H9 (cell line): ENCODE measurements around the gene GHRHR. TPM values are rescaled to one million over a fixed set of nuclear protein-coding genes. Genes with fewer than 3 reads are reported as not detected.

ENCODE experiments used
- DNase-seq: peaks from one replicate; pipeline ENCODE4 v3.0.0-alpha.2; 2017
- H2AFZ ChIP-seq: one replicate; pipeline ENCODE4 v1.6.1; 2013; ENCODE audit warnings: mild to moderate bottlenecking, low read length, control low read depth, moderate library complexity
- H2AK5ac ChIP-seq: 2 replicates; pipeline ENCODE4 v1.6.1; 2013; ENCODE audit warnings: low read length, control low read depth, mixed read lengths; ENCODE audit not compliant: insufficient read length
- H2BK120ac ChIP-seq: one replicate; pipeline ENCODE4 v1.6.1; 2013; ENCODE audit warnings: low read depth, mild to moderate bottlenecking, low read length, control low read depth, inconsistent platforms; ENCODE audit not compliant: poor library complexity, severe bottlenecking
- H2BK12ac ChIP-seq: 2 replicates; pipeline ENCODE4 v1.6.1; 2013; ENCODE audit warnings: low read length, control low read depth, mixed read lengths, low read depth; ENCODE audit not compliant: insufficient read length
- H2BK15ac ChIP-seq: 2 replicates; pipeline ENCODE4 v1.6.1; 2013; ENCODE audit warnings: low read depth, low read length, control low read depth
- H2BK20ac ChIP-seq: one replicate; pipeline ENCODE4 v1.6.1; 2013; ENCODE audit warnings: low read depth, mild to moderate bottlenecking, low read length, control low read depth, inconsistent platforms; ENCODE audit not compliant: poor library complexity, severe bottlenecking
- H2BK5ac ChIP-seq: 2 replicates; pipeline ENCODE4 v1.6.1; 2013; ENCODE audit warnings: low read length, control low read depth, mixed read lengths; ENCODE audit not compliant: insufficient read length
- H3K14ac ChIP-seq: 2 replicates; pipeline ENCODE4 v1.6.1; 2013; ENCODE audit warnings: low read length, control low read depth; ENCODE audit not compliant: insufficient read depth
- H3K18ac ChIP-seq: 2 replicates; pipeline ENCODE4 v1.6.1; 2013; ENCODE audit warnings: low read depth, mild to moderate bottlenecking, mixed read lengths, low read length, control low read depth; ENCODE audit not compliant: insufficient read length
- H3K23ac ChIP-seq: 2 replicates; pipeline ENCODE4 v1.6.1; 2013; ENCODE audit warnings: low read length, control low read depth, mixed read lengths, low read depth; ENCODE audit not compliant: insufficient read length
- H3K23me2 ChIP-seq: 2 replicates; pipeline ENCODE4 v1.6.1; 2013; ENCODE audit warnings: low read depth, mild to moderate bottlenecking, mixed read lengths, low read length, control low read depth; ENCODE audit not compliant: insufficient read length, poor library complexity, severe bottlenecking
- H3K27ac ChIP-seq: 2 replicates; pipeline ENCODE4 v1.5.1; 2013; ENCODE audit warnings: low read length, control low read depth, mixed read lengths, low read depth; ENCODE audit not compliant: insufficient read length
- H3K27me3 ChIP-seq: 2 replicates; pipeline ENCODE4 v1.6.1; 2013; ENCODE audit warnings: low read length, control low read depth, inconsistent platforms; ENCODE audit not compliant: insufficient read depth
- H3K4ac ChIP-seq: 2 replicates; pipeline ENCODE4 v1.6.1; 2013; ENCODE audit warnings: low read depth, mild to moderate bottlenecking, control low read depth, inconsistent platforms, low read length, moderate library complexity
- H3K4me1 ChIP-seq: 2 replicates; pipeline ENCODE4 v1.6.1; 2013; ENCODE audit warnings: low read length, control low read depth, inconsistent platforms; ENCODE audit not compliant: insufficient read depth
- H3K4me2 ChIP-seq: 2 replicates; pipeline ENCODE4 v1.6.1; 2013; ENCODE audit warnings: low read length, control low read depth, mixed read lengths; ENCODE audit not compliant: insufficient read length, insufficient read depth
- H3K56ac ChIP-seq: 2 replicates; pipeline ENCODE4 v1.6.1; 2013; ENCODE audit warnings: low read depth, mild to moderate bottlenecking, mixed read lengths, low read length, control low read depth; ENCODE audit not compliant: insufficient read length
- H3K79me1 ChIP-seq: 2 replicates; pipeline ENCODE4 v1.6.1; 2013; ENCODE audit warnings: low read depth, mild to moderate bottlenecking, moderate library complexity, low read length, control low read depth, inconsistent platforms; ENCODE audit not compliant: insufficient read depth, poor library complexity, severe bottlenecking
- H3K79me2 ChIP-seq: 2 replicates; pipeline ENCODE4 v1.6.1; 2013; ENCODE audit warnings: low read length, control low read depth, inconsistent platforms; ENCODE audit not compliant: insufficient read depth
- H3K9ac ChIP-seq: 2 replicates; pipeline ENCODE4 v1.6.1; 2013; ENCODE audit warnings: low read length, control low read depth, mixed read lengths; ENCODE audit not compliant: insufficient read length; ENCODE audit errors: extremely low read depth
- H3K9me3 ChIP-seq: one replicate; pipeline ENCODE4 v1.6.1; 2013; ENCODE audit warnings: low read depth, low read length, inconsistent platforms; ENCODE audit not compliant: control insufficient read depth
- H3T11ph ChIP-seq: one replicate; pipeline ENCODE4 v1.6.1; 2013; ENCODE audit warnings: mild to moderate bottlenecking, low read length, control low read depth, inconsistent platforms
- H4K20me1 ChIP-seq: one replicate; pipeline ENCODE4 v1.6.1; 2013; ENCODE audit not compliant: control insufficient read depth, insufficient read length, insufficient read depth
- H4K5ac ChIP-seq: 2 replicates; pipeline ENCODE4 v1.6.1; 2013; ENCODE audit warnings: low read depth, mild to moderate bottlenecking, mixed read lengths, low read length, control low read depth; ENCODE audit not compliant: insufficient read length
- H4K8ac ChIP-seq: replicated peaks from 2 replicates; pipeline ENCODE4 v1.6.1; 2013; ENCODE audit warnings: low read length, control low read depth, mixed read lengths, low read depth; ENCODE audit not compliant: insufficient read length
- H4K91ac ChIP-seq: 2 replicates; pipeline ENCODE4 v1.6.1; 2013; ENCODE audit warnings: low read depth, mild to moderate bottlenecking, moderate library complexity, mixed read lengths, low read length, control low read depth; ENCODE audit not compliant: insufficient read length
- H3K27ac Mint-ChIP-seq, 3 experiments: 2 replicates in 2 of 3; 3 replicates in 1 of 3; pipeline ENCODE4 v1.8.0; 2020 to 2021; ENCODE audit warnings: mixed read lengths in 3 of 3, mild to moderate bottlenecking in 1 of 3, moderate library complexity in 1 of 3
- H3K27me3 Mint-ChIP-seq: 2 replicates; pipeline ENCODE4 v1.8.0; 2021; ENCODE audit warnings: low read depth, mild to moderate bottlenecking, moderate library complexity, mixed read lengths
- H3K36me3 Mint-ChIP-seq, 3 experiments: 2 replicates in 2 of 3; 3 replicates in 1 of 3; pipeline ENCODE4 v1.8.0; 2020 to 2021; ENCODE audit warnings: low read depth in 3 of 3, mixed read lengths in 3 of 3; ENCODE audit not compliant: insufficient read depth in 1 of 3
- H3K4me1 Mint-ChIP-seq, 2 experiments: 2 replicates each; pipeline ENCODE4 v1.8.0; 2020; ENCODE audit warnings: mixed read lengths in 2 of 2
- H3K4me3 Mint-ChIP-seq, 2 experiments: 2 replicates in 1 of 2; 3 replicates in 1 of 2; pipeline ENCODE4 v1.8.0; 2020 to 2021; ENCODE audit warnings: mild to moderate bottlenecking in 2 of 2, mixed read lengths in 2 of 2, moderate library complexity in 1 of 2
- H3K9me3 Mint-ChIP-seq, 2 experiments: 2 replicates in 1 of 2; 3 replicates in 1 of 2; pipeline ENCODE4 v1.8.0; 2020; ENCODE audit warnings: mild to moderate bottlenecking in 2 of 2, mixed read lengths in 2 of 2, moderate library complexity in 1 of 2
- WGBS: extraction: QIAGEN DNeasy Blood & Tissue Kit; methylation state at CpG from one replicate; pipeline ENCODE4 v1.1.7; 2013; ENCODE audit warnings: missing lambda C conversion rate, low lambda C conversion rate, mixed read lengths; ENCODE audit not compliant: insufficient read length; ENCODE audit errors: extremely low coverage; 5-methylcytosine and 5-hydroxymethylcytosine counted together
- total RNA-seq: library from RNA; stranded (reverse); gene quantifications from 2 replicates; pipeline ENCODE4 v1.2.1, GENCODE V29; 2021
- TF ChIP-seq, protein P1 (sequence below): fragments of 200-600 bp; sonication (generic); conservative IDR thresholded peaks from 3 replicates; pipeline ENCODE4 v1.8.0; 2021; ENCODE audit warnings: antibody characterized with exemption, mild to moderate bottlenecking

The GHRHR gene
- total RNA-seq, 1 experiment from 2014 or later: 7.4 TPM

DNA sequence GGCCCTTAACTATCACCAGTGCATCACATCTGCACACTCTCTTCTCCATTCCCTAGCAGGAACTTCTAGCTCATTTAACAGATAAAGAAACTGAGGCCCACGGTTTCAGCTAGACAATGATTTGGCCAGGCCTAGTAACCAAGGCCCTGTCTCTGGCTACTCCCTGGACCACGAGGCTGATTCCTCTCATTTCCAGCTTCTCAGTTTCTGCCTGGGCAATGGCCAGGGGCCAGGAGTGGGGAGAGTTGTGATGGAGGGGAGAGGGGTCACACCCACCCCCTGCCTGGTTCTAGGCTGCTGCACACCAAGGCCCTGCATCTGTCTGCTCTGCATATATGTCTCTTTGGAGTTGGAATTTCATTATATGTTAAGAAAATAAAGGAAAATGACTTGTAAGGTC, 38.6 kb upstream of the GHRHR start:
- H4K20me1 ChIP-seq: no peaks in the 10 kb centered on the region
- no peaks in the 10 kb centered on the region; a peak in 1 of 5 replicates for H3K9me3 Mint-ChIP-seq
- no peak overlapping the region for H2AFZ ChIP-seq
- no peak overlapping the region for H3K4ac ChIP-seq
- H3K4me1 ChIP-seq: no peaks in the 10 kb centered on the region
- H3K4me3 Mint-ChIP-seq: no peak overlapping the region
- H3T11ph ChIP-seq: no peak overlapping the region
- H4K8ac ChIP-seq: no peak overlapping the region
- H3K27me3 Mint-ChIP-seq: peaks cover 36% of the 10 kb centered on the region
- H2BK120ac ChIP-seq: no peak overlapping the region
- H3K23ac ChIP-seq: no peak overlapping the region
- peaks cover 0 to 3% of the 10 kb centered on the region in 2 experiments; a peak in 2 of 4 replicates for H3K4me1 Mint-ChIP-seq
- H3K9ac ChIP-seq: no peak overlapping the region
- no peaks in the 10 kb centered on the region for H3K79me1 ChIP-seq
- H3K36me3 Mint-ChIP-seq: no peaks in the 10 kb centered on the region
- H3K14ac ChIP-seq: no peak overlapping the region
- H3K27me3 ChIP-seq: no peaks in the 10 kb centered on the region
- no peaks in the 10 kb centered on the region for H3K79me2 ChIP-seq
- H3K56ac ChIP-seq: no peak overlapping the region
- no peak overlapping the region for H4K5ac ChIP-seq
- no peak overlapping the region for H2BK15ac ChIP-seq
- no CpG with 5 or more reads among the region's 2 CpGs for WGBS
- H2BK5ac ChIP-seq: no peak overlapping the region
- H3K4me2 ChIP-seq: no peak overlapping the region
- H3K27ac ChIP-seq: no peak overlapping the region
- no peak overlapping the region for H3K18ac ChIP-seq
- no peaks in the 10 kb centered on the region for H3K23me2 ChIP-seq
- H2BK20ac ChIP-seq: no peak overlapping the region
- no peak overlapping the region for H3K27ac Mint-ChIP-seq
- H4K91ac ChIP-seq: no peak overlapping the region
- H3K9me3 ChIP-seq: no peaks in the 10 kb centered on the region
- no peak overlapping the region for H2BK12ac ChIP-seq
- TF ChIP-seq, protein P1, sequence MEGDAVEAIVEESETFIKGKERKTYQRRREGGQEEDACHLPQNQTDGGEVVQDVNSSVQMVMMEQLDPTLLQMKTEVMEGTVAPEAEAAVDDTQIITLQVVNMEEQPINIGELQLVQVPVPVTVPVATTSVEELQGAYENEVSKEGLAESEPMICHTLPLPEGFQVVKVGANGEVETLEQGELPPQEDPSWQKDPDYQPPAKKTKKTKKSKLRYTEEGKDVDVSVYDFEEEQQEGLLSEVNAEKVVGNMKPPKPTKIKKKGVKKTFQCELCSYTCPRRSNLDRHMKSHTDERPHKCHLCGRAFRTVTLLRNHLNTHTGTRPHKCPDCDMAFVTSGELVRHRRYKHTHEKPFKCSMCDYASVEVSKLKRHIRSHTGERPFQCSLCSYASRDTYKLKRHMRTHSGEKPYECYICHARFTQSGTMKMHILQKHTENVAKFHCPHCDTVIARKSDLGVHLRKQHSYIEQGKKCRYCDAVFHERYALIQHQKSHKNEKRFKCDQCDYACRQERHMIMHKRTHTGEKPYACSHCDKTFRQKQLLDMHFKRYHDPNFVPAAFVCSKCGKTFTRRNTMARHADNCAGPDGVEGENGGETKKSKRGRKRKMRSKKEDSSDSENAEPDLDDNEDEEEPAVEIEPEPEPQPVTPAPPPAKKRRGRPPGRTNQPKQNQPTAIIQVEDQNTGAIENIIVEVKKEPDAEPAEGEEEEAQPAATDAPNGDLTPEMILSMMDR: no peak
- no peak for DNase-seq
- no peak overlapping the region for H2AK5ac ChIP-seq
